DND-41 (cell line): ENCODE results near the gene GLYR1.

Experiments
- ATAC-seq: fragments of 200-7000 bp; cut with Tn5 transposase; 3 replicates; pipeline ENCODE4 v1.9.1; 2021; ENCODE audit warnings: low read depth; ENCODE audit not compliant: insufficient read depth
- DNase-seq: peaks from one replicate; pipeline ENCODE4 v3.0.0-alpha.2; 2020
- H2AFZ ChIP-seq: 2 replicates; pipeline ENCODE4 v1.6.0; 2012; ENCODE audit warnings: low read depth, low read length
- H3K27ac ChIP-seq: 2 replicates; pipeline ENCODE4 v1.5.1; 2012; ENCODE audit warnings: low read length, inconsistent platforms
- H3K27me3 ChIP-seq: fragments of 200-600 bp; sonication (generic); 2 replicates; pipeline ENCODE4 v1.6.0; 2012; ENCODE audit warnings: low read length, mild to moderate bottlenecking, inconsistent platforms; ENCODE audit not compliant: insufficient read depth, poor library complexity
- H3K36me3 ChIP-seq: 2 replicates; pipeline ENCODE4 v1.5.1; 2012; ENCODE audit warnings: low read length, inconsistent platforms; ENCODE audit not compliant: insufficient read depth
- H3K4me1 ChIP-seq: 2 replicates; pipeline ENCODE4 v1.5.1; 2012; ENCODE audit warnings: mild to moderate bottlenecking, low read length; ENCODE audit not compliant: insufficient read depth
- H3K4me2 ChIP-seq: 2 replicates; pipeline ENCODE4 v1.6.0; 2012; ENCODE audit warnings: mild to moderate bottlenecking, moderate library complexity, low read length, inconsistent platforms; ENCODE audit not compliant: insufficient read depth
- H3K4me3 ChIP-seq, 2 experiments: fragments of 200-600 bp in 1 of 2; shearing (Covaris generic) in 1 of 2; 2 replicates each; pipeline ENCODE4 v1.5.1; 2012 to 2016; ENCODE audit warnings: inconsistent platforms in 2 of 2, low read length in 2 of 2, mild to moderate bottlenecking in 2 of 2, low read depth in 1 of 2, moderate library complexity in 1 of 2
- H3K79me2 ChIP-seq: 2 replicates; pipeline ENCODE4 v1.6.0; 2012; ENCODE audit warnings: low read length, inconsistent platforms; ENCODE audit not compliant: insufficient read depth
- H3K9ac ChIP-seq: 2 replicates; pipeline ENCODE4 v1.6.0; 2012; ENCODE audit warnings: low read depth, mild to moderate bottlenecking, inconsistent platforms, low read length, moderate library complexity
- H3K9me3 ChIP-seq: 2 replicates; pipeline ENCODE4 v1.5.1; 2012; ENCODE audit warnings: low read length, moderate library complexity, mild to moderate bottlenecking, inconsistent platforms; ENCODE audit not compliant: insufficient read depth, severe bottlenecking
- H4K20me1 ChIP-seq: 2 replicates; pipeline ENCODE4 v1.6.0; 2012; ENCODE audit warnings: low read length; ENCODE audit not compliant: insufficient read depth
- CTCF ChIP-seq: IDR thresholded peaks from 2 replicates; pipeline ENCODE4 v1.5.1; 2012; ENCODE audit warnings: borderline replicate concordance, low read length, moderate library complexity, mild to moderate bottlenecking; ENCODE audit not compliant: poor library complexity, severe bottlenecking; ENCODE audit errors: extremely low read depth
- EZH2 ChIP-seq: IDR thresholded peaks from 3 replicates; pipeline ENCODE4 v1.6.1; 2012; ENCODE audit warnings: borderline replicate concordance, low read depth, mild to moderate bottlenecking, moderate library complexity, low read length, inconsistent platforms; ENCODE audit not compliant: severe bottlenecking

Gene GLYR1

GRCh38 chr16:4873091-4873490 is 26.0 kb upstream of the GLYR1 start:
- ATAC-seq (no peak), DNase-seq (no peak)
- Histone ChIP-seq H3K27ac (no peak overlapping the region), H2AFZ (no peak overlapping the region), H3K36me3 (peaks cover 89% of the 10 kb centered on the region), H3K9me3 (no peaks in the 10 kb centered on the region), H3K4me2 (no peak overlapping the region), H3K4me1 (no peaks in the 10 kb centered on the region), H3K9ac (no peak overlapping the region), H3K79me2 (peaks cover 12% of the 10 kb centered on the region; the same call in 1 of the 2 replicates), H3K4me3 (no peak overlapping the region), H4K20me1 (peaks cover 33% of the 10 kb centered on the region), H3K27me3 (no peaks in the 10 kb centered on the region)
- TF ChIP-seq EZH2: no peak
- no peak for TF ChIP-seq CTCF

GRCh38 chr16:4871071-4871470 is 24.0 kb upstream of the GLYR1 start:
- Histone ChIP-seq H3K36me3 (peaks cover 86% of the 10 kb centered on the region), H3K27ac (no peak overlapping the region), H3K4me3 (no peak overlapping the region), H3K9ac (no peak overlapping the region), H3K4me1 (no peaks in the 10 kb centered on the region), H3K79me2 (peaks cover 32% of the 10 kb centered on the region), H3K27me3 (no peaks in the 10 kb centered on the region), H3K4me2 (no peak overlapping the region), H2AFZ (no peak overlapping the region), H4K20me1 (peaks cover 42% of the 10 kb centered on the region), H3K9me3 (no peaks in the 10 kb centered on the region)
- TF ChIP-seq EZH2: no peak
- DNase-seq (no peak), ATAC-seq (no peak)

GRCh38 chr16:4870138-4870671 is 23.1 kb upstream of the GLYR1 start:
- Histone ChIP-seq H3K9me3 (no peaks in the 10 kb centered on the region), H3K27me3 (no peaks in the 10 kb centered on the region), H3K4me3 (no peak overlapping the region), H3K4me1 (no peaks in the 10 kb centered on the region), H2AFZ (no peak overlapping the region), H3K4me2 (no peak overlapping the region), H3K9ac (no peak overlapping the region), H3K79me2 (peaks cover 38% of the 10 kb centered on the region), H3K27ac (no peak overlapping the region), H3K36me3 (peaks cover 82% of the 10 kb centered on the region), H4K20me1 (peaks cover 41% of the 10 kb centered on the region)
- DNase-seq (no peak), ATAC-seq (no peak)
- TF ChIP-seq EZH2: no peak
- no peak for TF ChIP-seq CTCF

GRCh38 chr16:4869147-4869805 is 22.2 kb upstream of the GLYR1 start:
- Histone ChIP-seq H3K4me3 (no peak overlapping the region), H3K36me3 (peaks cover 77% of the 10 kb centered on the region), H3K27me3 (no peaks in the 10 kb centered on the region), H3K4me2 (no peak overlapping the region), H3K79me2 (peaks cover 48% of the 10 kb centered on the region), H3K9me3 (no peaks in the 10 kb centered on the region), H4K20me1 (peaks cover 46% of the 10 kb centered on the region), H3K27ac (no peak overlapping the region), H2AFZ (no peak overlapping the region), H3K9ac (no peak overlapping the region), H3K4me1 (no peaks in the 10 kb centered on the region)
- DNase-seq: no peak
- no peak for TF ChIP-seq EZH2
- no peak for TF ChIP-seq CTCF
- no peak for ATAC-seq
